Effector memory CD4-positive, alpha-beta T cell (primary cell): Measurements from ENCODE around the gene GADL1.

Experiments used
- DNase-seq, 3 donors: peaks; one replicate each; pipeline ENCODE4 v3.0.0-alpha.2; 2020
- H3K27ac ChIP-seq: 2 replicates; pipeline ENCODE4 v1.7.0; 2013; ENCODE audit warnings: mild to moderate bottlenecking, low read length, moderate library complexity; ENCODE audit not compliant: insufficient read depth, poor library complexity, severe bottlenecking
- H3K27me3 ChIP-seq: replicated peaks from 2 replicates; pipeline ENCODE4 v1.7.0; 2013; ENCODE audit warnings: mild to moderate bottlenecking, low read length; ENCODE audit not compliant: insufficient read depth, control insufficient read depth, poor library complexity, severe bottlenecking
- H3K36me3 ChIP-seq: 2 replicates; pipeline ENCODE4 v1.7.0; 2013; ENCODE audit warnings: mild to moderate bottlenecking, low read length, moderate library complexity; ENCODE audit not compliant: control insufficient read depth, insufficient read depth
- H3K4me1 ChIP-seq: 2 replicates; pipeline ENCODE4 v1.7.0; 2013; ENCODE audit warnings: low read length, mild to moderate bottlenecking; ENCODE audit not compliant: control insufficient read depth, insufficient read depth, poor library complexity, severe bottlenecking
- H3K4me3 ChIP-seq: 2 replicates; pipeline ENCODE4 v1.7.0; 2013; ENCODE audit warnings: low read length, low read depth, mild to moderate bottlenecking; ENCODE audit not compliant: insufficient read depth, poor library complexity, severe bottlenecking
- H3K9me3 ChIP-seq: 2 replicates; pipeline ENCODE4 v1.7.0; 2013; ENCODE audit warnings: mild to moderate bottlenecking, low read length, moderate library complexity; ENCODE audit not compliant: control insufficient read depth

Gene GADL1

DNA sequence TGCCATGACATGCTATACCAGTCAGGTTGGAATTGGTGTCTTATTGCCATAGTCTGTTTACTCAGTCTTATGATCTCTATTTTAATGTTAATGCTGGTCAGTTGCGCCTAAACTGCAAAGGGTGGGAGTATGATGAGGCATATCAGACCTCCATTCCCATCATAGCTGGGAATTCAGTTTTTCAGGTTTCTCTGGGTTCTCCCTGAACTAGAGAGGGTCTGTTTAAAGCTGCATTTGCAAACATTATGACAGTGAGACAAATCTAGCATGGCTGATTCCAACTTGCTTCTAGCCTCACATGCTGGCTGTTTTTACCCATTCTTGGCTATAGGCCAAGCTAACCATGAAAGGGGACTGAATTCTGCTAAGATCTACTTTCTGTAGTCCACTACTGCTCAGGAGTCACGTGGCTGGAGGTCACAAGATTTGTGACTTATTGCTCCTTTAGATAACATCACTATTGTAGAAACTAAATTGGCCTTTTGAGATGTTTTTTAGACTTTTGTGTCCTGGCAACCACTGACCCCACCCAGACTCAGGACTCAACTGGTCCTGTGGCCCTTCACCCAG is 191.5 kb downstream of the GADL1 start:
- H3K27me3 ChIP-seq: no peaks in the 10 kb centered on the region
- no peak for DNase-seq
- no peaks in the 10 kb centered on the region for H3K4me1 ChIP-seq
- no peaks in the 10 kb centered on the region for H3K9me3 ChIP-seq
- H3K27ac ChIP-seq: no peak overlapping the region
- no peak overlapping the region for H3K4me3 ChIP-seq
- H3K36me3 ChIP-seq: no peaks in the 10 kb centered on the region

DNA sequence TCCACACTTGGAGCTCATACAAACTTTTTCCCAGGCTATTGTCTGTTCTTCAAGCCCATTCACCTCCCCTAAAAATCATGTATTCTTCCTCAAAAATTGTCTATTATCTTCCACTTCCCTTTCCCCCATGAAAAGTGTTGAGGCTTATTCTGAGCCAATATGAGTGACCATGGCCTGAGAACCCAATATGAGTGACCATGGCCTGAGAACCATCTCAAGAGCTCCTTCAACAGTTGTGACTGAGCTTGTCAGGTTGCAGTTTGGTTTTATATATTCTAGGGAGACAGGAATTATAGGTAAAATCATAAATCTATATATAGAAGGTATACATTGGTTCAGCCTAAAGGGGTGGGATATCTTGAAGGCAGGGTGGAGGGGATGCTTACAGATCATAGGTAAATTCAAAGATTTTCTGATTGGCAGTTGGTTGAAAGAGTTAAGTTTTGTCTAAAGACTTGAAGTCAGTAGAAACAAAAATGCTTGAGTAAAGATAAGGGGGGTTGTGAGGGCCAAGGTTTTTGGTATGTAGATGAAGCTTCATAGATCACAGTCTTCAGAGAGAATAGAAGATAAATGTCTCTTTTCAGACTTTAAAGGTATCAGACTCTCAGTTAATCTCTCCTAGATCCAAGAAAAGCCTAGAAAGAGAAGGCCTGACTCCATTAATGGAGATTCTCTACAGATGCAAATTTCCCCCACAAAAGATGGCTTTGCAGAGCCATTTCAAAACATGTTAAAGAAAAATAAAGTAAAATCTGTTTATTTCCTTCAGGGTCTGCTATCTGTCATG is 192.2 kb downstream of the GADL1 start:
- no peak for DNase-seq
- Histone ChIP-seq H3K4me1 (no peaks in the 10 kb centered on the region), H3K27me3 (no peaks in the 10 kb centered on the region), H3K36me3 (no peaks in the 10 kb centered on the region), H3K4me3 (no peak overlapping the region), H3K27ac (no peak overlapping the region), H3K9me3 (no peaks in the 10 kb centered on the region)

DNA sequence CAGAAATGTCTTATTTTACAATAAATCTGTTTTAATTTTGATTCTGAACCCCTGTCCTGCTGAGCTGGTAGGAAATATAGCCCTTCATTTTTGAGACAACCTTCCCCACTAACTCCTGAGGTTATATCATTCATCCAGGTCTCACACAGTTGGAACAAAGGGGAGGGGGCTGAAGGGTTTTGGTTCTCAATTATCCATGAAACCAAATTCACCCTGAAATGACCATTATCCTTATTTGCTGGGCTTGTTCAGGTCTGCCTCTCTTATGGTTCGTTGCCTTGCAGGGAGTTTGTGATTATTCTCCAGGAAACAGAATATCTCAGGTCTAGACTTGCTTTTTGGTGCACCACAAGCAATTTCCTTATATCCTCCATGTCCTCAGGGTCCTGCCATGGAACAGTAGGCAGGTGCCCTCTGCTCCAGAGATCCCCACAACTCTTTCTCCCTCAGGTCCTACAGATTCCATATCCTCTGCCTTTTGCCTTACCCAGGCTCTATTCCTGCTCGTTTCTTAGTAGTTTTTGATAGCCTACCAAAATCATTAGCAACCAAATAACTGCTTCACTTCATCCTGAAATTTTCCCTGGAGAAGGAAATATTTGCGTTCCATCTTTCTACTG is 193.6 kb downstream of the GADL1 start:
- peaks cover 9% of the 10 kb centered on the region for H3K36me3 ChIP-seq
- H3K4me1 ChIP-seq: no peaks in the 10 kb centered on the region
- no peaks in the 10 kb centered on the region for H3K27me3 ChIP-seq
- H3K27ac ChIP-seq: no peak overlapping the region
- H3K9me3 ChIP-seq: no peaks in the 10 kb centered on the region
- no peak overlapping the region for H3K4me3 ChIP-seq
- DNase-seq: no peak

DNA sequence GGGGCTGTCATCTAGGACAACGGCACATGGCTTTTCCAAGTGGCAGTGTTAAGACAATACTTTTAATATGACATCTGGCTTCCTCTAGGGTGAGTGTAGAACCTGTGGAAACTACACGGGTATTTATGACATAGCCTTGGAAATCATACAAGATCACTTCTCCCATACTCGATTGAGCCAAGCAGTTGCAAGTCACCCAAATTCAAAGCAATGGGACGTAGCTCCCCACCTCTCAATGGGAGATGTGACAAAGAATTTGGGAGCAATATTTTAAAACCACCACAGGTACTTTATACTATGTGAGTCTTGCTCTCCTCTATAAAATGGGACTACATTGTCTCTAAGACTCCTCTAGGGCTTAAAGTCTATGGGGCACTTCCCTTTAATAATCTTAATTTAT is 194.5 kb downstream of the GADL1 start:
- Histone ChIP-seq H3K9me3 (no peaks in the 10 kb centered on the region), H3K27me3 (no peaks in the 10 kb centered on the region), H3K4me1 (no peaks in the 10 kb centered on the region), H3K4me3 (no peak overlapping the region), H3K36me3 (peaks cover 17% of the 10 kb centered on the region), H3K27ac (no peak overlapping the region)
- no peak for DNase-seq

DNA sequence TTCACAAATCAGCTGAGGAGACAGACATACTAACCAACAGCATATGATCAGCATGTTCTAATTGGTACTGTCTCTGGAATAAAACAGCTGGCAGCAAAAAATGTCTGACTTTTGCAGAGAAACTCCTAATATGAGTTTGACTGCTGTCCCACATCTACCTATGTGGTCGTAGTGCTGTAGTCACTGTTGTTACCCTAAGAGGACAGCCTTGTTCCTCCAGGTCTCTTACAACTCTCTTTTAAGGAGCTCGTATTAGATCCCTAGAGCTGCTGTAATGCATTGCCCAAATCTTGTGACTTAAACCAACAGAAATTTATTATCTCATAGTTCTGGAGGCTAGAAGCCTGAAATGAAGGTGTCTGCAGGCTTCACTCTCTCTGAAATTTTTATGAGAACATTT is 195.9 kb downstream of the GADL1 start:
- no peak overlapping the region for H3K27ac ChIP-seq
- peaks cover 26% of the 10 kb centered on the region for H3K36me3 ChIP-seq
- H3K27me3 ChIP-seq: no peaks in the 10 kb centered on the region
- H3K4me3 ChIP-seq: no peak overlapping the region
- no peak for DNase-seq
- H3K9me3 ChIP-seq: no peaks in the 10 kb centered on the region
- H3K4me1 ChIP-seq: no peaks in the 10 kb centered on the region

DNA sequence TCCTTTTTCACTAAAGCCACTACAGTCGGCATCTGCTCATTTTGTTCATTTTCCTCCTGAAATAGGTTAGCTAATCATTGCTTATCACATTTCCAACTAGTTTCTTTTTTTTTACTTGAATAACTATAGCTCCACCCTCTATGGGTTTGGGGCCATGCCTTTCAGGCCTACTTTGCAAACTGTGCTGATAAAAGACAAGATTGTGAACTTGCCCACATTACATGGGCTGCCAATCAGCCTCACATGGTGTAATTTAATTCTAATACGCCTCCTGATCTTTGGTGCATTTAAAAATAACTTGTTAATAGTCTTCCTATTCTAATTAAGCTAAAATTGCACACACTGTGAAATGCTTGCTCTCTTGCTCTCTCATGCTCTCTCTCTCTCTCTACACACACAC is 197.6 kb downstream of the GADL1 start:
- no peak overlapping the region for H3K4me3 ChIP-seq
- no peaks in the 10 kb centered on the region for H3K4me1 ChIP-seq
- no peak overlapping the region for H3K27ac ChIP-seq
- H3K9me3 ChIP-seq: no peaks in the 10 kb centered on the region
- DNase-seq: no peak
- H3K36me3 ChIP-seq: peaks cover 41% of the 10 kb centered on the region
- H3K27me3 ChIP-seq: no peaks in the 10 kb centered on the region

DNA sequence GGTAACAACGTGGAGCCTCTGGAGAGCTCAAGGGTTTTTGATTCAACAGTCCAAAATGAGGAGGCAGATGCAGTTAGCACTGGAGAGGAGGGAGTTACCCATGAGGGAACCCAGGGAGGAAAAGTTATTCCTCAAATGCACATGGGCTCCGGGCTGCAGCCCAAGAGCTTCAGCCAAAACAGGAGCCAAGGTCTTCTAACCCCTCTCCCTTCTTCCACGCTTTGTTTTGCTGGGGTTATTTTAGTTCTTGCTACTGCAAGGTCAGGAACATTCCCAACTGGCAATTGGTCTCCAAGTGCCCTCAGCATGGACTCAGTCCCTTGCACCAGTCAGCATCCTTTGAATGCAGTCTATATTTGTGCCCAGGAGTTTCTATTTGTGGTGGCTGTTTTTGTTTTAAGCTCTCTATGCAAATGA is 198.1 kb downstream of the GADL1 start:
- DNase-seq: no peak
- Histone ChIP-seq H3K4me1 (peaks cover 1% of the 10 kb centered on the region), H3K4me3 (no peak overlapping the region), H3K36me3 (peaks cover 44% of the 10 kb centered on the region), H3K9me3 (no peaks in the 10 kb centered on the region), H3K27ac (no peak overlapping the region), H3K27me3 (no peaks in the 10 kb centered on the region)

DNA sequence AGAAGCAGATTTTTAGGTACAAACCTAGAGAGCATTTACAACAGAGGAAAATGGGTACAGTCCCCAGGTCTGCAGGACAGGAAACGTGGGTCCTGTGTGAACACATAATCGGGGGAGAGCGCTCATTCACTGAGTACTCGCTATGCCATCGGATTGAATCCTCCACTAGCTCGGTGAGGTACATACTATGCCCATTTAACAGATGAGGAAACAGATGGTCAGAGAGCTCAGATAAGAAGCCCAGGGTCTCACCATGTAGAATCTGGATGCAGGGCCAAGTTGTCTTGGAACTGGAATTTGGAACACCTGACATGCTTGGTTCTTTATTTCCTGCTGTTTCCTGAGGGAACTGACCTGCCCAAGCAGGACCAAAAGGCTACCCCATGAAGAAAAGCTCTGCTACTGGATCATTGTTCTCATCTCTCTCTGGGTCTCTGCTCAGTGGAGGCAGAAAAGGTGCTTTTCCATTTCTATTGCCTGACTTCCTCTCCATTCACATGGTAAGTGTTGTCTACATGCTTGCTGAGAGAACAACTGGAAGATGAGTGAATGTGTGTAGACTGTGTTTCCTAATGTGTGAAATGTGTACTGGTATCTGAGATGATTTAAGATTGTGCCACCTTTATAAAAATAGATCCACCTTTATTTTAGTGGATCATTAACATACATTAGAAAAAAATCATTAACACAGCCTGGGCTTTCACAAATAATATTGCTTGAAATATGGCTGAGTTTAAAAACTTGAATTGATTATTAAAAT is 199.0 kb downstream of the GADL1 start:
- Histone ChIP-seq H3K27me3 (no peaks in the 10 kb centered on the region), H3K27ac (no peak overlapping the region), H3K9me3 (no peaks in the 10 kb centered on the region), H3K4me1 (peaks cover 3% of the 10 kb centered on the region), H3K36me3 (peaks cover 52% of the 10 kb centered on the region), H3K4me3 (no peak overlapping the region)
- no peak for DNase-seq

DNA sequence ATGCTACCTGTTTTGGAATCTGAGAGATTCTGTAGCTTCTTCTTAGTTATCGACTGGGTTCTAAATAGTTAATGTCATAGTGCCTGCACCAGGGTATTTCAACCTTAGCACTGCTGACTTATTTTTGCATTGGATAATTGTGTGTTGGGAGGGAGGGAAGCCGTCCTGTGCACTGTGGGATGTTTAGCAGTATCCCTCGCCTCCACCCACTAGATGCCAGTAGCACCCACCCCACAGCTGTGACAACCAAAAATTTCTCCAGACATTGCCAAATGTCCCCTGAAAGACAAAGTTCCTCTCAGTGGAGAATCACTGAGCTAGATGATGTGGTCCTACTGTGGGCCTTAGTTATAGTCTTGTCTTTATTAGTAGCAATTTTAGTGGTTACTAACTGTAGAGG is 199.8 kb downstream of the GADL1 start:
- Histone ChIP-seq H3K27ac (no peak overlapping the region), H3K27me3 (no peaks in the 10 kb centered on the region), H3K9me3 (no peaks in the 10 kb centered on the region), H3K36me3 (peaks cover 60% of the 10 kb centered on the region), H3K4me1 (peaks cover 3% of the 10 kb centered on the region), H3K4me3 (no peak overlapping the region)
- no peak for DNase-seq

DNA sequence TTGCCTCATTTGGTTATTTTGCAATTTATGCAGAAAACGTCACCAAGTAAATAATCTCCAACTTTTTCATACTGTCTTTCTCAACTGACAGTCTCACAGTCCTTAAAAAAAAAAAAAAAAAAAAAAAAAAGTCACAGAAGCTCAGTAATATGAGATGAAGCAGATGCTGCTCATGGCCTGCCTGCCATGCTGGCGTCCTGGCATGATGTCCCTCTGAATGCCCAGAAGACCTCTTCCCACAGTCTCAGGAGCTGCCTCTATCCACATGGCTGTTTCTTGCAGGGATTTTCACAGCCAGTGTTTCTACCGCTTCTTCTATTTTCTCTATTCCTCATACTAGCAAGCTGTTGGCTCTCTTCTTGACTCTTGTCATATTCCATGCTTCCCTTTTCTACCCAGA is 200.3 kb downstream of the GADL1 start:
- H3K4me1 ChIP-seq: peaks cover 3% of the 10 kb centered on the region

More for the DNA sequence above, 200.3 kb downstream of the GADL1 start:
- Histone ChIP-seq H3K27ac (no peak overlapping the region), H3K4me3 (no peak overlapping the region), H3K36me3 (peaks cover 63% of the 10 kb centered on the region), H3K27me3 (no peaks in the 10 kb centered on the region), H3K9me3 (no peaks in the 10 kb centered on the region)
- DNase-seq: no peak
